PC-9 (cell line): ENCODE results near the gene ULBP3. TPM values are rescaled to one million over a fixed set of nuclear protein-coding genes. Genes with fewer than 3 reads are reported as not detected.

Experiments used
- Bru-seq: library from RNA; stranded (reverse); fragments of 400-500 nt; gene quantifications from one replicate; lab custom pipeline; 2021; lab: Mats Ljungman, UMichigan
- BruChase-seq, 2 experiments: library from RNA; stranded (reverse); fragments of 400-500 nt; gene quantifications; one replicate each; lab custom pipeline; 2021; lab: Mats Ljungman, UMichigan
- BruUV-seq: library from RNA; stranded (reverse); fragments of 400-500 nt; replicated peaks from 2 replicates; lab custom pipeline; 2021; lab: Mats Ljungman, UMichigan
- CTCF ChIA-PET: fragments of 300-600 bp; sonication (Branson Sonifier 250); formaldehyde crosslinking; loops from one replicate; lab custom pipeline; 2022; ENCODE audit warnings: antibody characterized with exemption; lab: Charles Lee
- POLR2A ChIA-PET: fragments of 300-600 bp; sonication (Branson Sonifier 250); formaldehyde crosslinking; loops from one replicate; lab custom pipeline; 2022; ENCODE audit warnings: antibody characterized with exemption; ENCODE audit not compliant: unreplicated experiment; lab: Charles Lee
- DNase-seq, 2 experiments: peaks; one replicate each; pipeline versions ENCODE4 v3.0.0 to v3.0.0-alpha.2; 2015 to 2022; ENCODE audit warnings: mixed read lengths in 1 of 2
- H2AFZ ChIP-seq: fragments of 200-600 bp; sonication (generic); 2 replicates; pipeline ENCODE4 v1.8.1; 2017; ENCODE audit warnings: antibody characterized with exemption
- H3F3A ChIP-seq: fragments of 200-600 bp; sonication (generic); 2 replicates; pipeline ENCODE4 v1.8.1; 2017; ENCODE audit warnings: antibody characterized with exemption, mild to moderate bottlenecking, low read depth; ENCODE audit not compliant: insufficient read depth
- H3K27ac ChIP-seq: fragments of 200-600 bp; sonication (generic); 2 replicates; pipeline ENCODE4 v1.6.1; 2016; ENCODE audit warnings: mixed run types
- H3K27me3 ChIP-seq: fragments of 200-600 bp; sonication (generic); 2 replicates; pipeline ENCODE4 v1.6.1; 2016; ENCODE audit warnings: low read depth, mixed run types; ENCODE audit not compliant: insufficient read depth
- H3K36me3 ChIP-seq: fragments of 200-600 bp; sonication (generic); 2 replicates; pipeline ENCODE4 v1.6.1; 2016; ENCODE audit warnings: low read depth, mixed run types
- H3K4me1 ChIP-seq: fragments of 200-600 bp; sonication (generic); replicated peaks from 2 replicates; pipeline ENCODE4 v1.6.1; 2016; ENCODE audit warnings: mixed run types; ENCODE audit not compliant: insufficient read depth
- H3K4me2 ChIP-seq: fragments of 200-600 bp; sonication (generic); 2 replicates; pipeline ENCODE4 v1.6.1; 2017; ENCODE audit warnings: mixed run types
- H3K4me3 ChIP-seq: fragments of 200-600 bp; sonication (generic); 2 replicates; pipeline ENCODE4 v1.6.1; 2016; ENCODE audit warnings: mixed run types
- H3K79me2 ChIP-seq: fragments of 200-600 bp; sonication (generic); 2 replicates; pipeline ENCODE4 v1.6.1; 2017; ENCODE audit warnings: low read depth, mixed run types
- H3K9me2 ChIP-seq: fragments of 200-600 bp; sonication (generic); 2 replicates; pipeline ENCODE4 v1.8.1; 2017; ENCODE audit warnings: mild to moderate bottlenecking; ENCODE audit not compliant: insufficient read depth
- H3K9me3 ChIP-seq: fragments of 200-600 bp; sonication (generic); 2 replicates; pipeline ENCODE4 v1.8.1; 2016; ENCODE audit warnings: low read depth; ENCODE audit not compliant: insufficient read depth
- H4K20me1 ChIP-seq: fragments of 200-600 bp; sonication (generic); 2 replicates; pipeline ENCODE4 v1.8.1; 2017; ENCODE audit not compliant: insufficient read depth
- CTCF ChIP-seq: fragments of 200-600 bp; sonication (generic); conservative IDR thresholded peaks from 2 replicates; pipeline ENCODE4 v1.6.1; 2017; ENCODE audit warnings: mixed run types, antibody characterized with exemption, mild to moderate bottlenecking, moderate library complexity
- EZH2 ChIP-seq: fragments of 200-600 bp; sonication (generic); IDR thresholded peaks from 2 replicates; pipeline ENCODE4 v1.8.0; 2017; ENCODE audit warnings: antibody characterized with exemption, low read depth
- intact Hi-C: fragments of 100-400 bp; cut with micrococcal nuclease; formaldehyde crosslinking; loops from one replicate; pipeline ENCODE4 v1.10.0; 2022; ENCODE audit not compliant: unreplicated experiment
- long read RNA-seq: library from polyadenylated mRNA; stranded (forward); transcript quantifications from one replicate; pipeline ENCODE4 v2.0.0, GENCODE V29; 2022
- total RNA-seq: library from RNA; stranded (reverse); gene quantifications from 2 replicates; pipeline ENCODE4 v1.2.3, GENCODE V29; 2021

Gene ULBP3
- total RNA-seq (3.8 and 4.2 TPM in 2 replicates), Bru-seq, nascent RNA (percentile 28 among the genes with signal in this experiment), BruChase-seq, experiment 1, labeled RNA remaining after a 2-hour chase (percentile 24 among the genes with signal in this experiment), BruChase-seq, experiment 2, labeled RNA remaining after a 6-hour chase (percentile 47 among the genes with signal in this experiment)
- long read RNA-seq, partial matches to known transcripts = 0 of 1 reads
- long read RNA-seq, other reads (novel, unspliced or antisense) = 0 of 1 reads

- ChIA-PET POLR2A (interaction anchor here (1.0 kb wide), 1 partner anchor 52 kb away, joined by 6 read pairs; no protein-coding TSS in a partner anchor), CTCF (interaction anchor here (0.5 to 0.6 kb wide), 2 partner anchors 14 to 532 kb away, joined by 8 to 12 read pairs; no protein-coding TSS in a partner anchor)
- H3K9me3 ChIP-seq = no peaks in the 10 kb centered on the region
- peaks cover 25% of the 10 kb centered on the region; the same call in 1 of the 2 replicates for H3F3A ChIP-seq
- H4K20me1 ChIP-seq = no peaks in the 10 kb centered on the region
- H3K4me2 ChIP-seq = peak within 1 kb of the TSS; percentile 83
- H2AFZ ChIP-seq = peak within 1 kb of the TSS; percentile 98
- H3K27ac ChIP-seq = no peak within 1 kb of the TSS
- TF ChIP-seq EZH2 (no peak), CTCF (peak; percentile 56)
- H3K36me3 ChIP-seq = no peaks in the 10 kb centered on the region
- H3K79me2 ChIP-seq = no peaks in the 10 kb centered on the region
- H3K4me1 ChIP-seq = peaks cover 24% of the 10 kb centered on the region
- peak; percentile 82 to 84 for DNase-seq
- intact Hi-C loops = loop anchor here (2.0 kb wide), 2 partner anchors 44 to 52 kb away; partner anchors contain the start of gene RAET1L
- BruUV-seq = no TSS peak
- H3K27me3 ChIP-seq = no peaks in the 10 kb centered on the region
- peak within 1 kb of the TSS; percentile 74 for H3K4me3 ChIP-seq
- H3K9me2 ChIP-seq = no peaks in the 10 kb centered on the region
These were observed at the start of gene ULBP3 for GRCh38 chr6:150068720-150069648. TSS of gene ULBP3 (minus strand) at chr6:150069121. CDS start at chr6:150069066, 55 bp downstream.

GRCh38 chr6:150118627-150119026, 49.7 kb upstream of the ULBP3 start:
- H3K36me3 ChIP-seq = no peaks in the 10 kb centered on the region
- H3K4me3 ChIP-seq = no peak overlapping the region
- TF ChIP-seq EZH2 (no peak), CTCF (no peak)
- ChIA-PET CTCF (no interaction called here), POLR2A (no interaction called here)
- H3K9me3 ChIP-seq = no peaks in the 10 kb centered on the region
- no peak overlapping the region for H3K27ac ChIP-seq
- H3K4me1 ChIP-seq = peaks cover 17% of the 10 kb centered on the region
- peak overlapping the region; percentile 48 for H3K4me2 ChIP-seq
- no peaks in the 10 kb centered on the region for H3K79me2 ChIP-seq
- no peaks in the 10 kb centered on the region for H3K9me2 ChIP-seq
- DNase-seq = peak in 1 of 2 experiments; percentile 78
- H2AFZ ChIP-seq = no peak overlapping the region
- H3F3A ChIP-seq = 0 out of 2 replicates have a peak, but pooled peaks cover 4% of the 10 kb centered on the region
- no peaks in the 10 kb centered on the region for H4K20me1 ChIP-seq
- intact Hi-C loops = no loop called here
- no TSS peak for BruUV-seq
- H3K27me3 ChIP-seq = no peaks in the 10 kb centered on the region

GRCh38 chr6:150118203-150118602, 49.3 kb upstream of the ULBP3 start:
- Histone ChIP-seq H3K36me3 (no peaks in the 10 kb centered on the region), H3K9me2 (no peaks in the 10 kb centered on the region), H3K27me3 (no peaks in the 10 kb centered on the region), H2AFZ (no peak overlapping the region), H3K79me2 (no peaks in the 10 kb centered on the region), H3K4me2 (peak overlapping the region; percentile 48), H3K4me3 (no peak overlapping the region), H4K20me1 (no peaks in the 10 kb centered on the region), H3K4me1 (peaks cover 17% of the 10 kb centered on the region), H3K27ac (no peak overlapping the region), H3K9me3 (no peaks in the 10 kb centered on the region), H3F3A (0 out of 2 replicates have a peak, but pooled peaks cover 4% of the 10 kb centered on the region)
- BruUV-seq = no TSS peak
- TF ChIP-seq EZH2 (no peak), CTCF (no peak)
- intact Hi-C loops = no loop called here
- ChIA-PET POLR2A (no interaction called here), CTCF (no interaction called here)
- no peak for DNase-seq
